Fibroblast of lung (primary cell): ENCODE data around the gene TMEM184B. TPM values are rescaled to one million over a fixed set of nuclear protein-coding genes. Genes with fewer than 3 reads are reported as not detected.

ENCODE experiments used
- DNase-seq, 2 donors: peaks; one replicate each; pipeline versions ENCODE4 v3.0.0 to v3.0.0-alpha.2; 2010; ENCODE audit warnings: low read depth in 2 of 2
- H2AFZ ChIP-seq: 2 replicates; pipeline ENCODE4 v1.5.1; 2012; ENCODE audit warnings: low read length, control low read depth, inconsistent platforms
- H3K27ac ChIP-seq: 2 replicates; pipeline ENCODE4 v1.5.1; 2011; ENCODE audit warnings: low read length, control low read depth; ENCODE audit not compliant: insufficient read depth
- H3K27me3 ChIP-seq: 2 replicates; pipeline ENCODE4 v1.5.1; 2011; ENCODE audit warnings: mild to moderate bottlenecking, low read length; ENCODE audit not compliant: control insufficient read depth, insufficient read depth
- H3K36me3 ChIP-seq: 2 replicates; pipeline ENCODE4 v1.5.1; 2011; ENCODE audit warnings: low read length; ENCODE audit not compliant: control insufficient read depth, insufficient read depth
- H3K4me1 ChIP-seq: 2 replicates; pipeline ENCODE4 v1.5.1; 2011; ENCODE audit warnings: low read length; ENCODE audit not compliant: control insufficient read depth, insufficient read depth; ENCODE audit errors: extremely low read depth
- H3K4me2 ChIP-seq: 2 replicates; pipeline ENCODE4 v1.5.1; 2011; ENCODE audit warnings: low read length, control low read depth; ENCODE audit not compliant: insufficient read depth; ENCODE audit errors: extremely low read depth
- H3K4me3 ChIP-seq, 4 experiments: fragments of 200-600 bp in 1 of 4; sonication (generic) in 1 of 4; replicated peaks in 1 of 4; 2 replicates each; pipeline ENCODE4 v1.5.1; 2011 to 2016; ENCODE audit warnings: low read length in 4 of 4, low read depth in 3 of 4, mild to moderate bottlenecking in 3 of 4, control low read depth in 2 of 4, inconsistent platforms in 1 of 4, mixed read lengths in 1 of 4; ENCODE audit not compliant: insufficient read depth in 1 of 4; ENCODE audit errors: control extremely low read depth in 1 of 4
- H3K79me2 ChIP-seq: 2 replicates; pipeline ENCODE4 v1.5.1; 2012; ENCODE audit warnings: mild to moderate bottlenecking, low read length, inconsistent platforms; ENCODE audit not compliant: control insufficient read depth, insufficient read depth
- H3K9ac ChIP-seq: 2 replicates; pipeline ENCODE4 v1.5.1; 2011; ENCODE audit warnings: mild to moderate bottlenecking, low read length, control low read depth; ENCODE audit not compliant: insufficient read depth
- H3K9me3 ChIP-seq: 2 replicates; pipeline ENCODE4 v1.5.1; 2012; ENCODE audit warnings: low read depth, low read length; ENCODE audit not compliant: control insufficient read depth, insufficient read depth
- H4K20me1 ChIP-seq: 2 replicates; pipeline ENCODE4 v1.5.1; 2011; ENCODE audit warnings: low read length; ENCODE audit not compliant: control insufficient read depth, insufficient read depth; ENCODE audit errors: extremely low read depth
- CTCF ChIP-seq, 2 donors: IDR thresholded peaks in 1 of 2; conservative IDR thresholded peaks in 1 of 2; 1 replicate in 1 of 2; 2 replicates in 1 of 2; pipeline ENCODE4 v1.5.1; 2011 to 2012; ENCODE audit warnings: low read length in 2 of 2, control low read depth in 1 of 2, inconsistent platforms in 1 of 2, low read depth in 1 of 2, mild to moderate bottlenecking in 1 of 2
- EZH2 ChIP-seq: IDR thresholded peaks from 2 replicates; pipeline ENCODE4 v1.5.1; 2012; ENCODE audit warnings: low read length, control low read depth, mild to moderate bottlenecking; ENCODE audit errors: missing control alignments
- polyA plus RNA-seq, 2 donors: library from polyadenylated mRNA; depleted of rRNA in 1 of 2; stranded (reverse) in 1 of 2; unstranded in 1 of 2; fragments of >200 nt; gene quantifications; 2 replicates each; pipeline ENCODE4 v1.2.1, GENCODE V29; 2011 to 2012; ENCODE audit warnings: missing spikeins in 1 of 2
- total RNA-seq: library from RNA; depleted of rRNA; stranded (reverse); fragments of >200 nt; gene quantifications from 2 replicates; pipeline ENCODE4 v1.2.1, GENCODE V29; 2014

TMEM184B gene
- total and polyA plus RNA-seq, 2 donors (not counting 1 experiment from before 2014, with no cell fraction given) = 28.2 to 37.2 TPM

DNA sequence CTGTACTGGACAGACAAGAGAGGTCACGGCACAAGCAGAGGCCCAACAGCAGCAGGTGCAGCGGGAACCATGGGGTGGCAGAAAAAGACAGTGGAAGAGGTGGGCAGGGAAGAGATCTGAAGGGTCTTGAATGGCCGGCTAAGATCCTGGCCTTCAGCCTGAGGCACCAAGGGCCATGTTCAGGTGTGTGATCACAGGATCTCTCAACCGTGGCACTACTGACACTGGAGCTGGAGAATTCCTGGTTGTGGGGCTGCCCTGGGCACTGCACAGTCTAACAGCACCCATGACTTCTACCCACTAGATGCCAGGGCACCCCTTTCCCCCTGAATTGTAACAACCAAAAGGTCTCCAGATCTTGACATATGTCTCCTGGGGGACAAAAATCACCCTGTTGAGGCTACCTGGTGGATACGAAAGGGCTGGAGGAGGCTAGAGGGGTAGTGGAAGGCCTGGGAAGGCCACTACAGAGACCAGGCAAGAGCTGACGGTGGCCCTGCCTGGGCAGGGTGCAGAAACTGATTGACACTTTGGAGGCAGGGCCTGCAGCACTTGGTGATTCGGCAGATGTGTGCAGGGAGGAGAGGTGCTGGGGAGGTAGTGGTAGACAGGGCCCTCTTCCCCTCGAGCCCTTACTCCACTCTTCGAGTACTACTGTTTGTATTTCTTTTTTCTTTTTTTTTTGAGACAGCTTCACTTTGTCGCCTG is 36.1 kb upstream of the TMEM184B start:
- Histone ChIP-seq H2AFZ (no peak overlapping the region), H3K27ac (no peak overlapping the region), H4K20me1 (peaks cover 3% of the 10 kb centered on the region), H3K4me2 (no peak overlapping the region), H3K9me3 (no peaks in the 10 kb centered on the region), H3K36me3 (peaks cover 15% of the 10 kb centered on the region), H3K4me3 (no peak overlapping the region), H3K9ac (no peak overlapping the region), H3K27me3 (no peaks in the 10 kb centered on the region), H3K79me2 (peaks cover 95% of the 10 kb centered on the region), H3K4me1 (peaks cover 59% of the 10 kb centered on the region)
- no peak for TF ChIP-seq EZH2
- TF ChIP-seq CTCF (conservative IDR thresholded peaks at IDR 0.05 in 1 of 2, IDR thresholded peaks at IDR 0.05 in 1 of 2; ENCODE audit: low read depth in 1 of 2, low read length in 2 of 2) = no peak
- no peak for DNase-seq

GRCh38 chr22:38305471-38306448 is 33.0 kb upstream of the TMEM184B start:
- peak overlapping the region; percentile 15 for H3K4me2 ChIP-seq
- H3K4me3 ChIP-seq = no peak overlapping the region
- DNase-seq = peak; percentile 57 to 68
- peak overlapping the region; percentile 62 for H3K27ac ChIP-seq
- peaks cover 7% of the 10 kb centered on the region for H4K20me1 ChIP-seq
- peaks cover 94% of the 10 kb centered on the region for H3K79me2 ChIP-seq
- TF ChIP-seq CTCF (conservative IDR thresholded peaks at IDR 0.05 in 1 of 2, IDR thresholded peaks at IDR 0.05 in 1 of 2; ENCODE audit: low read depth in 1 of 2, low read length in 2 of 2) (no peak), EZH2 (no peak)
- peaks cover 27% of the 10 kb centered on the region for H3K36me3 ChIP-seq
- H3K9ac ChIP-seq = no peak overlapping the region
- no peaks in the 10 kb centered on the region for H3K27me3 ChIP-seq
- H3K9me3 ChIP-seq = no peaks in the 10 kb centered on the region
- peaks cover 41% of the 10 kb centered on the region for H3K4me1 ChIP-seq
- H2AFZ ChIP-seq = no peak overlapping the region

DNA sequence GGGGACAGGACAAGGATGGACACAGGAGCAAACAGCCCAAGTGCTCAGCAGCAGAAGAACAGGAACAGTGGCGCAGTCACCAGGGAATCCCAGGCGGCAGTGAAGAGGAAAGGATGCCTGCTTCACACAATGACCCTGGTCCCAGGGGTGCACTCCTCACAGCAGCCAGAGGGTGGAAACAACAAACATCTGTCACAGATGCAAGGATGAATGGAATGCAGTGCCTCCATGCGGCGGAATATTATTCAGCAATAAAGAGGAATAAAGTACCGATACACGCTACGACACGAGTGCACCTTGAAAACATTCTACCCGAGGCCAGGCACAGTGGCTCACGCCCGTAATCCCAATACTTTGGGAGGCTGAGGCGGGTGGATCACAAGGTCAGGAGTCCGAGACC is 31.7 kb upstream of the TMEM184B start:
- no peak for DNase-seq
- H2AFZ ChIP-seq = no peak overlapping the region
- peaks cover 37% of the 10 kb centered on the region for H3K36me3 ChIP-seq
- H3K9ac ChIP-seq = no peak overlapping the region
- H3K4me3 ChIP-seq = no peak overlapping the region
- H3K27ac ChIP-seq = peak overlapping the region; percentile 36
- H3K4me2 ChIP-seq = no peak overlapping the region
- peaks cover 29% of the 10 kb centered on the region for H3K4me1 ChIP-seq
- no peaks in the 10 kb centered on the region for H3K27me3 ChIP-seq
- H3K9me3 ChIP-seq = no peaks in the 10 kb centered on the region
- peaks cover 7% of the 10 kb centered on the region for H4K20me1 ChIP-seq
- TF ChIP-seq CTCF (conservative IDR thresholded peaks at IDR 0.05 in 1 of 2, IDR thresholded peaks at IDR 0.05 in 1 of 2; ENCODE audit: low read depth in 1 of 2, low read length in 2 of 2) (no peak), EZH2 (no peak)
- peaks cover 88% of the 10 kb centered on the region for H3K79me2 ChIP-seq
